HG02884 (cell line): ENCODE data around the gene MLPH.
"Not testable (repeated sequence)": the region's sequence is repeated elsewhere in the genome, so short reads cannot be mapped to it uniquely, and the experiment has no call there.

ENCODE experiments used
- ATAC-seq: cut with Tn5 transposase; IDR thresholded peaks from one replicate; pipeline ENCODE4 v1.9.1; 2021; ENCODE audit warnings: mild to moderate bottlenecking, moderate library complexity; ENCODE audit not compliant: unreplicated experiment

MLPH gene

DNA sequence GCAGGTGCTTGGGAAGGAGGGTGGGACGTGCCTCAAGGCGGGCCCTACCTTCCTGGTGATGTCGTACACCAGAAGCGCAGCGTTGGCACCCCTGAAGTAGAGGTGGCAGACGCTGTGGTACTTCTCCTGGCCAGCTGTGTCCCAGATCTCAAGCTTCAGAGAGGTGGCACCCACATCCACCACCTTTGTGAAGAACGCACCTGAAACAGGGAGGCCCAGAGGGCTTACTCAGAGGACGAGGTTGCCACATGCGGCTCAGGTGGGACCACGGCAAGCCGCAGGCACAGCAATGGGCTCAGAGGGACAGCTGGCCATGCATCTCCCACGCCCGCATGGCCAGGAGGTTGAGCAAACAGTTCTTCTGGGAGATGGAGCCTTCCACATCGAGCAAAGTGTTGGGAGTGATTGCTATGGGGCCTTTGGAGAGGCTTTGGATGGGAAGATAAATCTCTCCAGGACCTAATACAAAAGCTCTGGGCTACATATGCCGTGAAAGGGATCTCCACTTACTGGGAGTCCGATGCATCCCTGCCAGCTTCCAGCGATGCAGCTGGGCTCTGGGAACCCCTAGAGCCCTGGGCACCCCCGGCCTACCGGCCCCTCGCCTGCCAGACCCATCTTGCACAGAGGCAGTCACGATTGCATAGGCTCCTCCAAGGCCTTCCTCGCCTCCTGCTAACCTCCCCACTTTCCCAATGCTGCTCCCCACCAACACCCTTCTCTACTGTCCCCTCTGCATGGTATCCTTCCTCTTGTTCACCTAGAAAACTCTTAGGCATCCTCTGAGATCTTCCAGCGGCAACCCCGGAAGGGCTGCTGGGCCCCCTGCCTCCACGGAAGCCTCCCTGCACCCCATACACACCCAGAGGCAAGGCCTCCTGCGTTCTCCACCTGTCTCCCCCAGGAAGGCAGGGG, 91.2 kb downstream of the MLPH start:
- ATAC-seq = no peak

DNA sequence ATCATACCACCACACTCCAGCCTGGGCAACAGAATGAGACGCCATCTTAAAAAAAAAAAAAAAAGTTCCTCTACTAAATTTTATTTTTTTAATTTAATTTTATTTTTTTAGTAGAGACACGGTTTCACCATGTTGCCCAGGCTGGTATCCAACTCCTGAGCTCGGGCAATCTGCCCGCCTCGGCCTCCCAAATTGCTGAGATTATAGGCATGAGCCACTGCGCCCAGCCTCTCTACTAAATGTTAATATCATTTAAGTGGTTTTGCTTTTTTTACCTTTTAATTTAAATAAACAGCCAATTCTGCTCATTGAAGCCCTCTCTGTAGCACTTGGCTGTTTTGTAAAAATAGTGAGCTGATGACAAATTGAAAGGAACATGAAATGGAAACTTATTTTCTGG, 94.3 kb downstream of the MLPH start:
- no peak for ATAC-seq

DNA sequence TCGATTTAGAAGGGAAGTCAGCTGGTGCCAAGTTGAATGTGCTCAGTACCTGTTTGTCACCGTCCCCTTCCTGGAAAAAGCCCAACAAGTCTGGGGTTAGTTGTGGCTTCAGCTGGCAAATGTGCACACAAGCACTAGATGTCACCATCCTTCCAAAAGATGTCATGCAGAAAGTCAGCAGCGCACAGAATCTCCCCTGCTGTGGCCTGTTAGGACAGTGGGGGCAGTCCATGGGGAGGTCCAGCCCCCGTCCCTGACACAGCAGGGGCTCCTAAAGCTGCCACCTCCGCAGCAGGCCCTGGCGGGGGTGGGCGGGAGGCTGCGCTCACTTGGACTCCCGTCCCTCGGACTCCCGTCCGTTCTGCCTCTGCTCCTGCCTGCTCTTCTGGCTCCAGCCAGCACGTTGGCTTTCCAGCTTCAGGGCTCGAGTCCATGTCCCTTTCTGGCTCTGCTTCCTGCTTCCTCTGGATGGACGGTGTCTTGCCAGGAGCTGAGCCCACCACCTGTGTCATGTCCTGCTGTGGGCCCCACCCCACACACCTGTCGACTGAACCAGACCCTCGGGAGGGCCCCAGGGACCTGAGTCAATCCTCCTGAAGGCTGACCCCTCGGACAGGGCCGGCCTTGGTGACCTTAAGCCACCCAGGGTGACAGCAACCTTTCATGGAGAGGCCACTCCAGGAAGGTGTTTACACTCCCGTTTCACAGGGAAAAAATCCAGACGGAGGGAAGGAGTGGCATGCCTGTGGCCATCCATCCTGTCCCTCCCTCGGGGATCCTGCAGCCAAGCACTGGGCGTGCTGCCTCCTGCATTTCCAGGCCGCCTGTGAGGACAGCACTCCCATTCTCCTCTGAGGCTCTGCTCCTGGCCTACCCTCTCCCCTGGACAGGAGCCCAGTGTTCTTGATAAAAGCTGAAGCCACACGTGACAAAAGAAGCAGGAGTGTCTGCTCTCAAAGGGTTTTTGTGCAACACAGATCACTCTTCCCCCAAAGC, 95.0 kb downstream of the MLPH start:
- no peak for ATAC-seq

DNA sequence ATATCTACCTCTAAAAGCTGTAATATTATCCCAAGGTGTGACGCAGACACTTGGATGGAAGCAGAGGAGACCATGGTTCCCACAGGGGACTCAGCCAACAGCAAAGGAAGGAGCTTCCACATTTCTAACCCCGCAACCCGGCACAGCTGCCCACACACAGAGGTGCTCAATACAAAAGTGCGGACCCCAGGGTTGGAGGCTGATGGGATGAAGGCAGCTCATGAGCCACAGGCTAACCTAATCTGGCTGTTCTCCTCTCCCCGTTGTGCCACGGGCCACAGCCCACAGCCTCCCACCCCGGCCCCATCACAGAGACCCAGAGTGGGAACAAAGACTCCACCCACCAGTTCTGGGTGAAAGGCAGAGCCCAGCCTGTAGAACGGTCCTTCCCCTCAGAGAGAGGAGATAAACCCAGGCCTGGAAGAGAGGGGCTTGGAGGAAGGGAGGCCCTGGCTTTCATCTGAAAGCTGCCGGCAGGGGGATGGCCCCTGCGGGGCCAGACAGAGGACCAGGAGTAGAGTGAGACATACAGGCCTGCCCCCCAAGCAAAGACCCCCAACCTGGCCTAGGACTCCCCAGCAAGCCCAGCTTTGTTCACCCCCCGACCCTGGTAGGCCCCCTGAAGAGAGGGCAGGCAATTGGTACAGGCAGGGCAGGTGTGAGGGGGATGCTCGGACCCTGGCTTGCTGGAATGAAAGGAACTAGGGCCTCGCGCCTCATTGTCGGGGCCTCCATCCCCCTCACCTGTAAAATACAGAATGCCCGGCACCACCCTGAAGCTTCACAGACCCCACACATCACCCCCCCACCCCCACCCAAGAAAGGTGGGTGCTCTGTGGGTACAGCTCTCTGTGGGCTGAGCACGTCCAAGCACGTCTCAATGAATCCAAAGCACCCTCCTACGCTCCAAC, 96.6 kb downstream of the MLPH start:
- ATAC-seq = no peak

DNA sequence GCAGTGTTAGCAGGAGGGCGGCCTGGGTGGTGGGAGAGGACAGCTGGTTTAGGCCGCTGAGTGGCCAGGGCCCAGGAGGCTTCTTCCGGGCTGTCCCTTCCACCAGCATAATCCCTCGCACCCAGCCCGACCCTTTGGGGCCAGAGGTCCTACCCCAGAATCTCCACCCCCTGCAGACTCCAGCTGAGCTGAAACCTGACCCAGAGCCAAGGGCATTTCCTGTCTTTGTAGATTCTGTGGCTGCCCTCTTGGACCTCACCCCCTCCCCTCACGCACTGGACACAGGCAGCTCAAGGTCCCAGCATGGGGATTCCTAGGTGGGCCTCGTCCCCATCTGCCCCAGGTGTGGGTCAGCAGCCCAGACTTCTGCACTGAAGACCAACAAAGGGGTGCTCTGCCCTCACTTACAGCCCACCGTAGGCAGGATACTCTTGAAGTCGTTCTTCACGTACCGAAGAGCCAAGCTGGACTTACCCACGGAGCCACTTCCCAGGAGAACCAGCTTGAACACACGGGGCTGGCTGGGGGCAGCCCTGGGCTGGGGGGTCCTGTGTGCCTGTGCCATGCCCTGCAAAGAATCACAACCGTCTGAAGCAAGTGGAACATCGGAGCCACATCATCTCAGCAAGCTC, 98.7 kb downstream of the MLPH start:
- no peak for ATAC-seq

DNA sequence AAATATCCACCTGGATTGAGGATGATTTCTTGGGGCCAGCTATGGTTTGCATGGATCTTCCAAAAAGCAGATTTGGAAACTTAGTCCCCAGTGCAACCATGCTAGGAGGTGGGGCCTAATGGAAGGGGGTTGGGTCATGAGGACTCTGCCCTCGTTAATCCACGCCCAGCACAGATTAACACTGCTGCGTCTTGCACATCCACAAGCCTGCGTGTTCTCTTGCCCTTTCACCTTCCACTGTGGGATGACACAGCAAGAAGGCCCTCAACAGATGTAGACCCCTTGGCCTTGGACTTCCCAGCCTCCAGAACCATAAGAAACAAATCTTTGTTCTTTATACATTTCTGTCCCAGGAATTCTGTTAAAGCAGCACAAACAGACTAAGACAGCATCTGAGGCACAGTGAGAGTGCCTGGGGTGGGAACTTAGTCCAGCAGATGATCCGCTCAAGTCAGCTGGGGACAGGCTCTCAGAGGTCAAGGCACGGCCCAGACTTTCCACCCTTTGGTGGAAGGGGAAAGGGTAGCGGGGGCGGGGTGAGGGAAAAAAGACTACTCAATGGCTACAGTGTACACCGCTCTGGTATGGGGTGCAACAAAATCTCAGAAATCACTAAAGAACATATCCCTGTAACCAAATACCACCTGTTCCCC, 101.1 kb downstream of the MLPH start:
- no peak for ATAC-seq

DNA sequence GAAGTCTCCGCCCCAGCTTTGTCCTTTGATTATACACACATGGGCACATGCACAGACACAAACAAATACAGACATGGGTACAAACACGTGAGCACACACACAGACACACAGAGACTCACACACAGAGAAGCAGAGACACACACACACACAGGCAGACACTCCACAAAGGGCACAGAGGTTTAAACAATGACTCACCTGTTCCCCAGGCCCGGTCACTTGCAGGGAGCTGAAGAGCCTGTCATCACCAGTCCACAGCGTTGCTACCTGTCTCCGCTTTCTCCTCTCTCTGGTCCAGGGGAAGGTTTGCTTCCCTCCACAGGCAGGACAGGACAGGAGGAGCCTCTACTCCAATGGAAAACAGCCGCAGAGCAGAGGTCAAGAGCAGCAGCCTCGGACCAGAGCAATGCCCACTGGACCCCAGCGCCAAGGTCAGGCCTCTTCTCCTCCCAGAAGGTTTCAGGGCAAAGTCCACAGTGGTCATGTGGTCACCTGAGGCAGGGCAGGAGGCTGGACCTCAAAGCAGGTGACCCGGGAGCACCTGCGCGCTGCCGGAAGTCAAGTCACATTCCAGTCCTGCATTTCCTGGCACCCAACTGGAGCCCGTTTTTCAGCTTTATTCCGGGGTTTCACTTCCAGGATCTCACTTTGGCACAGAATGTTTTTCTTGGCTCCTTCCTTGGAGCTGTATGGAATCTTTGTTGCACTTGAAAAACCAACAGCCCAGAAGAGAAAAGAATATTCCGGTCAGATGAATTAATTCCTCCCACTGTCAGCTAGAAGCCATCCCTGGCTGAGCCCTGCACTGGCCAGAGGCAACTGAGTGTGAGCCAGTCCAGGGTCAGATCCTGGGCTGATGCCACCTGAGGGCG, 103.5 kb downstream of the MLPH start, which contains the start of gene RAB17:
RAB17 (minus strand) TSS at position 463 of the 869 bp plus-strand sequence. CDS start 4,580 bp downstream, outside the sequence.
- no peak for ATAC-seq

DNA sequence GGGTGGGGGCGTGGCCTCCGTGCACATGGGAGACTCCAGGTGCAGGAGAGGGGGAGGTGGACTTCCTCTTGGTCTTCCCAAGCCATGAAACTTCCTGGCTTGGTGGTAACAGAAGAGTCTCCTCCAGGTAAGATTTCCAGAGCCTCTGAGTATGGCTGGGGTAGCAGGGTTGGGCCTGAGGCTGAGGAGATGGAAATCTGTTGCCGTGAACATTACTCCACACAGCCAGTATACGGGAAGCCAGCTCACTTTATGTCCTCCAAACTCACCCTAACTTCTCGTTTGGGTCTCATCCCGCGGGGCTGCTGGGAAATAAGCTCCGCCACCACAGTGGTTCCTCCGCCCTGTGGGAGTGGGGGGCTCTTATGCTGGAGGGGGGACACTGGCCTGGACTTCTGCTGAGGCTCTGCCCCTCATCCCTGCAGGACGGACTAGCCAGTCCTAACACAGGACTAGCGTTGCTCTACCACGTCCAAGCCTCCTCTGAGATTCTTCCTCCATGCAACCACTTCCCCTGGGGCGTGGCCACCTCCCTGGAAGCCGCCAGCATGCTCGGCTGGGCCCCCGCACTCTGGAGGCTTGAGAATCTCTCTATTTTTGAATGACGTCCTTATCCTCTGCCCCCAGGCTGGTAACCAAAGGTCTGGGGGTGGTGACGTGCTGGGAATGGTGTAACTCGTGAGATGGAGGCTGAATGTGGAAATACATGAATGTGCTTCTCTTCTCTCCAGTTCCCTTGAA, 104.3 kb downstream of the MLPH start:
- no peak for ATAC-seq

DNA sequence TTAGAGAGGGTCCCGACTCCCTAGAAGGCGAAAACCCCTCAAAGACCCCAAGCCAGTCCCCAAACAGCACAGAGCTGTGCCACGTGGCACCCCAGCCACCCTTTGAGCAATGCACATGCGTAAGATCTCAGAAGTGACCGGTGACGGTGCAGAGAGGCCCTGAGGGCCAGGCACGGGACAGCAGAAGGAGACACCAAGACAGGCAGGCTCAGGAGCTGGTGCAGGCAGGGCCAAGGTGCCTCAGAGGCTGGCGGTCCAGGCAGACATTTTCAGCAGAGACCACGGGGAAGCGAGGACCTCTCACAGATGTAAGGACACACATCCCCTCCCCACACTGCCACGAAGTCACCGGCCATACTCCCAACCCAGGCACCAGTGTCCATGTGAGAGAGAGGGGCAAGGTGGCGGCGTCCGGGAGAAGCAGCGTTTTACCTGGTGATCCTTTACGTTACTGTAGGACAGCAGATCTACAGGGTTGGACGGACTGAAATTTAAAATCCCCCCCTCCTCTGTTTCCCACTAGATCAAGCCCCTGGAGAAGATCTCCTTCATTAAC, 105.5 kb downstream of the MLPH start:
- no peak for ATAC-seq

DNA sequence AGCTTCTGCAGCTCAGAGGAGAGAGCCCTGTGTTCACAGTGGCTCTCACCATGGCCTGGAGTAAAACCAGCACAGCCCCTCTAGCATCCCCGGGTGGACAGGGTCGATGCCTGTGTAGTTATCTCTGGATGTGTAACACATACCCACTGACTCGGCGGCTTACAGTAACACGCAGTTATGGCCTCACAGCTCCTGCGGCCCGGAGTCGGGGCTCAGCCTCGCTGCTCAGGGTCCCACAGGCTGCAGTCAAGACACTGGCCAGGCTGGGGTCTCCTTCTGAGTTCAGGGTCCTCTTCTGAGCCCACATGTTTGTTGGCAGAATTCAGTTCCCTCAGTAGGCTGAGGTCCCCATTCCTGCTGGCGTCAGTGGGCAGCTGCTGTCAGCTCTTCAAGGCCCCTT, 106.0 kb downstream of the MLPH start:
- ATAC-seq = no peak

DNA sequence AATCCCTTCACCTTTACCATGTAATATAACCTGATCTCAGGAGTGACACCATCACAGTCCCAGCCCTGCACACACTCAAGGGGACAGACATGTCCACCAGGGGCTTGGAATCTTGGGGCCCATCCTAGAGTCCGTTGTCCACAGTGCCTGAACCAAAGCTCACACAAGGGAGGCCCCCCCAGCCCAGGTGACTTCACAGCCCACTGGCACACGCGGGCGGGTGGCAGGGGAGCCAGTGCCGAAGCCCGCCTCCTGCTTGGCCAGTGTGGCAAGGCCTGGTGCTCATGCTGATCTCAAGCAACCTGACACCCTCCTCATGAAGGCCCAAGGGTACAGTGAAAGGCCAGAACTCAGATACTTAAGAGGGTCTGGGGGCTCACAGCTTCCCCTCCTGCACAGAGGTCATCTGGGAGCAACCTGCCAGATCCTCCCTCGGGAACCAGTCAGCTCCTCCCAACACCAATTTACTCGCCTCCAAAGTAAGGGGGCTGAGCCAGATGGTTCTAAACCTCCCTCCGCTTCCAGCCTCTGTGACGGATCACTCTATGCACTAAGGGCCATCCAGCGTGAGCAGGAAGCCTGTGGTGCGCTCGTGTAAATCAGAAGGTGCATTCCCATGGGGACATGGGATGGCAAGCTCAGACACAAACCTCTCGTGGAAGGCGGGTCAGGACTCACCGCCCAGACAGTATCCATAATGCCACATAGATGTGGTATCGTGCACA, 106.7 kb downstream of the MLPH start:
- no peak for ATAC-seq

DNA sequence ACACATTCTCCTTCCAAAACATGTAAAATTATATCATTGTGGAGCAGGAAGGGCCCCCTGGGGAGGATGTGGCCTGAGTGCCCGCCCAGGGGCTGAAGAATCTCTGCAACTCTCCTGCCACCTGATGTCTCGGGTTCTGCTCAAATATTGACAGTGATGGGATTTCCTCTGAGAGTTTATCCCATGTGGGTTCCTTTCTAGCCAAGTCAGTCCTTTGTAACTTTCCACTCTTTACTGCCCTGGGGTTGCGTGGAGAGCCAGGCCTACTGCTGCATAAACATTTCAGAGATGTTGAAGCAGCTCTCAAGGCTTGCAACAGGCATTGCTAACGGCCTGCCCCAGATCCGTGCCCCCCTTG, 107.4 kb downstream of the MLPH start:
- no peak for ATAC-seq

DNA sequence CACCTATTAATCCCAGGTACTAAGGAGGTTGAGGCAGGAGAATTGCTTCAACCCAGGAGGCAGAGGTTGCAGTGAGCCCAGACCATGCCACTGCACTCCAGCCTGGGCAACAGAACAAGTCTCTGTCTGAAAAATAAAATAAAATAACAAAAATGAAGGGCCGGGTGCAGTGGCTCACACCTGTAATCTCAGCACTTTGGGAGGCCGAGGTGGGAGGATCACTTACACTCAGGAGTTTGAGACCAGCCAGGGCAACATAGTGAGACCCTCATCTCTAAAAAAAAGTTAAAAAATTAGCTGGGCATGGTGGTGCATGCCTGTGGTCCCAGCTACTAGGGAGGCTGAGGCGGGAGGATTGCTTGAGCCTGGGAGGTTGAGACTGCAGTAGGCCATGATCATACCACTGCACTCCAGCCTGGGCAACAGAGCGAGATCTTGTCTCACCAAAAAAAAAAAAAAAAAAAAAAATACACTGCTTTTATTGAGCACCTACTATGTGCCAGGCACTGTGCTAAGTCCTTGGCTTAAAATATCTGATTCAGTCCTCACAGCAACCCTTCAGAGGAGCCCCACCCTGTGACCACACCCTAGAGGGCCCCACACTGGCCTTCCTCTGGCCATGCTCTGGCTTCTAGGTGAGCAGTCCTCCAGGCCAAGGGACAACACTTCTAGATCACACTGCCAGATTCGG, 108.9 kb downstream of the MLPH start:
- not testable (repeated sequence) for ATAC-seq

DNA sequence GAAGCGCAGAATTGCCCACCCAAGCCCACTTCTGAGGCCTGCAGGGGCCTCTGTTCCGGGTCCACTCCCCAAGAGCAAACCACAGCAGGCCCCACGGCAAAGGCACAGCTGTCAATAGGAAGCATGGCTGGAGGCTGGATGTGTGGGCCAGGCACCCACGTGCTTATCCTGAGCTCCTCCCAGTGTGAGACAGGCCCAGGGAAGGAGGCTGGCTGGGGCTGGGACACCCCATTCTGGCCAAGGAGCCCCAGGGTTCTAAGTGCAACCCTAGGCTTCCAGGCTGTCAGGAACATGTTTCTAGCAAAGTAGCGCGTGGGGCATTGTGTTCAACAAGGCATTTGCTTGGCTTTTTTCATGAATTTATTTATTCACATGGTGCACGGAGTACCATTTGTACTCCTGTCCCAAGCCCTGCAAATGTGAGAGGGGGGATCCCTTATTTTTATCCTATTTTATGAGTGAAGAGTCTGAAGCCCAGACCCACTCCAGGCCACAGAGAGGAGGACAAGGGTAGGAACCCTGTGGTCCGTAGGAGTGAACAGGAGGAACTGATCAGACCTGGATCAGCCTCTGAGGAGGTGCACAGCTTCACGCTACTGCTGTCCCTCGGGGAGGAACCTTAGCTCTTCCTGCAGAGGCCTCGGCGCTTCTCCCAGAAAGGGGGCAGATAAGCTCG, 109.6 kb downstream of the MLPH start:
- no peak for ATAC-seq

DNA sequence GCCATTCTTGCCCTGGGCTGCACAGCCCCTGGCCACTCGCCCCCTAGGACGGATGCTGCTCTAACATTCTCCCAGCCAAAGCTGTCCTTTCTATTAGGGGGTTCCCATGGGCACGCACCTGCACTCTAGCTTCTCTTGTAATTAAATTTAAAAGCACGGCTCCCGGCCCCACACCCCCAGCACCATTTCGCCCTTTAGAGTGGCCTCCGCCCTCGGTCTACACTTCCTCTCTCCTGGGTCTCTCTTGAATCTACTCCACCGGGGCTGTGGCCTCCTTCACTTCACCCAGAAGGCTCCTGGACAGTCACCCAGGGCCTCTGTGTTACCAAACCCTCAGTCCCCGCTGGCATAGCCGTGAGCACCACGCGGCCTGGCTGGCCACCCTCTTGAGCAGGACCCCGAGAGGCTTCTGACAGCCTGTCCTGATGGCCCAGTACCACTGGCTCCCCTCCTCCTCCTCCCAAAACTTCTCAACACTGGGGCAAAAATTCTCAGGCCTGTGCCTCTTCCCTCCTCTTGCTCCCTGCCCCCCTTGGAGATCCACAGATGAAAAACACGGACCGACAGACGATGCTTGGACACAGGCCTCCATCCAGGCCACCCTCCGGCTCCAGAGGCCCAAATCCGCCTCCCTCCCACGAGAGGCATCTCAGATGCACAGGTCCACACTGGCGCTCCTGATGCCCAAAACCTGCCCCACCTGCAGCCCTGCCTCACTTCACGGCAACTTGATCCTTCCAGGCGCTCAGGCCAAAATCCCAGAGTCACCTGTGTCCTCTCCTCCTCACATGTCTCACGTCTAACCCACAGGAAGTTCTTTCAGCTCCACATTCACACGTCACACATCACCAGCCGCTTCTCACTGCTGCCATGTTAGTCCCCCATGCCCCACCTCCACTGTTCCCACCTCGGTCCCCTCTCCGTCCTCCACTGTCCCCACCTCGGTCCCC, 110.4 kb downstream of the MLPH start:
- ATAC-seq = no peak
